ENCODE data around the gene CXorf49. TPM values are rescaled to one million over a fixed set of nuclear protein-coding genes. Genes with fewer than 3 reads are reported as not detected.
"Not testable (repeated sequence)": the region's sequence is repeated elsewhere in the genome, so short reads cannot be mapped to it uniquely, and the experiment has no call there.

CXorf49 gene
- total RNA-seq, 1 donor from 2014 or later: not detected

GRCh38 chrX:71697466-71698298 is 20.4 kb downstream of the CXorf49 start:
- not testable (repeated sequence) for H3K36me3 Mint-ChIP-seq; DNase-seq (ENCODE audit: low spot score in 2 of 2, unreplicated experiment in 2 of 2); H3K27ac Mint-ChIP-seq; H3K4me1 Mint-ChIP-seq; H3K9me3 Mint-ChIP-seq; H3K27me3 Mint-ChIP-seq (ENCODE audit: low read depth); H3K4me3 Mint-ChIP-seq

DNA sequence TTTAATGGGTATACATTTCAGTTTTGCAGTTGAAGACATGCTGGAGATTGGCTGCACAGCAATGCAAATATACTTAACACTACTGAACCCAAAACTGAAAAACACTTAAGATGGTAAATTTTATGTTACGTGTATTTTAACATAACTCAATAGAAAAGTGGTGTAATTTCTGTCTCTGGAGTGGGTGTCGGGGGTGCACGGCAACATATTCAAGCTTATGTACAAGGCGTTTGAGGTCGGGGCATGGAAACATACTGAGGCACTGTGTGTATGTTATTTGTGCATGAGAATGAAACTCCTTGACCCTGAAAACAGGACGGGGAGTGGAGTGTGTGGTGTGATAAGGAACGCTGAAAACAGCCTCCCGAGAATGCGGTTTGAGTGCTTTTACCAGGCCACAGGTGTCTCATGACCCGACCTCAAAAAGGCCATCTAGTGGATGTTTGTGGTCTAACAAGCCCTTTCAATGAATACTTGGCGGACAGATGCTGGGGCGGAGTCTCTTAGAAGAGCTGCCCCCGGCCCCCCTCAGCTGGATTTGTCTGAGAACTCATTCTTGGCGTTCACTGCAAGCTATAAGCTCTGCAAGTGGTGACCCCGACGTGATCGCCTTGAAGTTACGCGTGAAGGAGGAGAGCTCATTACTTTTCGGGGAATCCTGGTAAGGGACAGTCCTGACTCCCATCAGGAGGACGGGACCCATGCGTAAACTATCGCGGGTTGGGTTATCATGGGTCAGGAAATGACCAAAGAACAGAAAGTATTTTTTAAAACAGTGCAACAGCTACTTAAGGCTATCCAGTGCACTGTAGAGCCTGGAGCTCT is 21.2 kb downstream of the CXorf49 start:
- H3K4me3 Mint-ChIP-seq; H3K27me3 Mint-ChIP-seq (ENCODE audit: low read depth): not testable (repeated sequence)

GRCh38 chrX:71679575-71680207 is 38.4 kb downstream of the CXorf49 start:
- no peaks in the 10 kb centered on the region for H3K36me3 Mint-ChIP-seq
- no peak for DNase-seq (ENCODE audit: low spot score in 2 of 2, unreplicated experiment in 2 of 2)
- H3K4me3 Mint-ChIP-seq: no peak overlapping the region
- H3K4me1 Mint-ChIP-seq: no peaks in the 10 kb centered on the region
- H3K27me3 Mint-ChIP-seq (ENCODE audit: low read depth): no peaks in the 10 kb centered on the region
- H3K9me3 Mint-ChIP-seq: peaks cover 37% of the 10 kb centered on the region
- TF ChIP-seq CTCF (IDR thresholded peaks at IDR 0.05; ENCODE audit: unreplicated experiment): no peak
- H3K27ac Mint-ChIP-seq: no peak overlapping the region

More for the DNA sequence above, 21.2 kb downstream of the CXorf49 start:
- not testable (repeated sequence) for H3K27ac Mint-ChIP-seq; H3K4me1 Mint-ChIP-seq; H3K36me3 Mint-ChIP-seq; H3K9me3 Mint-ChIP-seq; DNase-seq (ENCODE audit: low spot score in 2 of 2, unreplicated experiment in 2 of 2)

GRCh38 chrX:71677195-71677594 is 40.9 kb downstream of the CXorf49 start:
- H3K27me3 Mint-ChIP-seq (ENCODE audit: low read depth); H3K4me1 Mint-ChIP-seq; H3K36me3 Mint-ChIP-seq; H3K4me3 Mint-ChIP-seq; DNase-seq (ENCODE audit: low spot score in 2 of 2, unreplicated experiment in 2 of 2); H3K27ac Mint-ChIP-seq: not testable (repeated sequence)
- H3K9me3 Mint-ChIP-seq: peaks cover 34% of the 10 kb centered on the region

DNA sequence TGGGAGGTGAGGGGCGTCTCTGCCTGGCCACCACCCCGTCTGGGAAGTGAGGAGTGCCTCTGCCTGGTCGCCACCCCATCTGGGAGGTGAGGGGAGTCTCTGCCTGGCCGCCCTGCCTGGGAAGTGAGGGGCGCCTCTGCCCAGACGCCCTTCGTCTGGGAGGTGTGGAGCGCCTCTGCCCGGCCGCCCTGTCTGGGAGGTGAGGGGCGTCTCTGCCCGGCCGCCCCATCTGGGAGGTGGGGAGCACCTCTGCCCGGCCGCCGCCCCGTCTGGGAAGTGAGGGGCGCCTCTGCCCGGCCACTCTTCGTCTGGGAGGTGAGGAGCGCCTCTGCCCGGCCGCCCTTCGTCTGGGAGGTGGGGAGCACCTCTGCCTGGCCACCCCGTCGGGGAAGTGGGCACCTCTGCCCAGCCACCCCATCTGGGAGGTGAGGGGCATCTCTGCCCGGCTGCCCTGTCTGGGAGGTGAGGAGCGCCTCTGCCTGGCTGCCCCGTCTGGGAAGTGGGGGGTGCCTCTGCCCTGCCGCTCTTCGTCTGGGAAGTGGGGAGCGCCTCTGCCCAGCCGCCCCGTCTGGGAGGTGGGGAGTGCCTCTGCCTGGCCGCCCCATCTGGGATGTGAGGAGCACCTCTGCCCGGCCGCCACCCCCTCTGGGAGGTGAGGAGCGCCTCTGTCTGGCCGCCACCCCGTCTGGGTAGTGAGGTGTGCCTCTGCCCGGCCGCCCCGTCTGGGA is 41.9 kb downstream of the CXorf49 start:
- H3K27me3 Mint-ChIP-seq (ENCODE audit: low read depth); H3K36me3 Mint-ChIP-seq; H3K4me3 Mint-ChIP-seq; H3K27ac Mint-ChIP-seq; H3K4me1 Mint-ChIP-seq; DNase-seq (ENCODE audit: low spot score in 2 of 2, unreplicated experiment in 2 of 2): not testable (repeated sequence)
- peaks cover 28% of the 10 kb centered on the region for H3K9me3 Mint-ChIP-seq

- H3K9me3 Mint-ChIP-seq: peaks cover 25% of the 10 kb centered on the region
- H3K27ac Mint-ChIP-seq; H3K27me3 Mint-ChIP-seq (ENCODE audit: low read depth); H3K4me1 Mint-ChIP-seq; DNase-seq (ENCODE audit: low spot score in 2 of 2, unreplicated experiment in 2 of 2); H3K36me3 Mint-ChIP-seq; H3K4me3 Mint-ChIP-seq: not testable (repeated sequence)
Observed at GRCh38 chrX:71675636-71676035, 42.4 kb downstream of the CXorf49 start.

DNA sequence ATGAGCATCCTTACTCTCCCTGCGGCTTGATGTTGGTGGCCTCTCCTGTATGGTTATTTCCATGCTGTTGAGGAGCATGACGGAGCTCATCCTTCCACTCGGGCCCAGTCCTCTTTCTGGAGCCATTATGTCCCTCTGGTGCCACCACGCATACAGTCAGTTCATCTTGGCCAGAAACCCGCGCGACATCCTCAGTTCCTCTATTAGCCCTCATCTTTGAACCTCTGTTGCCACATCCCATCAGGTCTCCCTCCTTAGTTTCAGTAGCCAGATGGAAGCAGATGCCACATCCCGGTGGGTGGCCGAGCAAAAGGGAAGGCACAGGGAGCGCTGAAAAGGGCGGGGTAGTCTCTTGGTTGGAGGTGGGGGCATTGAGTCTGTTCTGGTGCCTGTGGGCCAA is 46.1 kb downstream of the CXorf49 start:
- DNase-seq (ENCODE audit: low spot score in 2 of 2, unreplicated experiment in 2 of 2): no peak
- Mint-ChIP-seq H3K36me3 (no peaks in the 10 kb centered on the region), H3K27me3 (ENCODE audit: low read depth) (no peaks in the 10 kb centered on the region), H3K27ac (no peak overlapping the region), H3K4me3 (no peak overlapping the region), H3K4me1 (no peaks in the 10 kb centered on the region), H3K9me3 (peaks cover 12% of the 10 kb centered on the region)
- no peak for TF ChIP-seq CTCF (IDR thresholded peaks at IDR 0.05; ENCODE audit: unreplicated experiment)
